ENCODE measurements around the gene GSC.

GSC gene

GRCh38 chr14:94770815-94771157 is 873 bp upstream of the GSC start:
- Histone ChIP-seq H3K27me3 (ENCODE audit: insufficient read depth, low read length) (peaks cover 100% of the 10 kb centered on the region), H3K4me3 (ENCODE audit: low read length) (peak overlapping the region; percentile 63; the same call in 1 of the 2 replicates), H3K27ac (ENCODE audit: low read length) (no peak overlapping the region), H3K4me1 (ENCODE audit: insufficient read depth, low read length) (peaks cover 35% of the 10 kb centered on the region), H3K9me3 (ENCODE audit: insufficient read depth, low read depth, low read length) (no peaks in the 10 kb centered on the region), H3K36me3 (ENCODE audit: insufficient read depth, low read depth, low read length) (no peaks in the 10 kb centered on the region), H3K9ac (ENCODE audit: low read depth, low read length) (no peak overlapping the region)

- peaks cover 30% of the 10 kb centered on the region; the same call in 1 of the 2 replicates for H3K4me1 ChIP-seq (ENCODE audit: insufficient read depth, low read length)
- no peak overlapping the region for H3K9ac ChIP-seq (ENCODE audit: low read depth, low read length)
- H3K27ac ChIP-seq (ENCODE audit: low read length), result no peak overlapping the region
- H3K27me3 ChIP-seq (ENCODE audit: insufficient read depth, low read length), result peaks cover 100% of the 10 kb centered on the region
- H3K9me3 ChIP-seq (ENCODE audit: insufficient read depth, low read depth, low read length), result no peaks in the 10 kb centered on the region
- no peaks in the 10 kb centered on the region for H3K36me3 ChIP-seq (ENCODE audit: insufficient read depth, low read depth, low read length)
- H3K4me3 ChIP-seq (ENCODE audit: low read length), result peak overlapping the region; percentile 63; the same call in 1 of the 2 replicates
These were observed 387 bp upstream of the GSC start for GRCh38 chr14:94770251-94770749.

- Histone ChIP-seq H3K4me1 (ENCODE audit: insufficient read depth, low read length) (peaks cover 23% of the 10 kb centered on the region; the same call in 1 of the 2 replicates), H3K4me3 (ENCODE audit: low read length) (peak overlapping the region; percentile 63), H3K9ac (ENCODE audit: low read depth, low read length) (no peak overlapping the region; the same call in 1 of the 2 replicates), H3K36me3 (ENCODE audit: insufficient read depth, low read depth, low read length) (no peaks in the 10 kb centered on the region), H3K27ac (ENCODE audit: low read length) (no peak overlapping the region), H3K27me3 (ENCODE audit: insufficient read depth, low read length) (peaks cover 100% of the 10 kb centered on the region), H3K9me3 (ENCODE audit: insufficient read depth, low read depth, low read length) (no peaks in the 10 kb centered on the region)
These were observed 1.2 kb downstream of the GSC start for GRCh38 chr14:94768521-94769390.

GRCh38 chr14:94768141-94768520 is 1.8 kb downstream of the GSC start:
- Histone ChIP-seq H3K27ac (ENCODE audit: low read length) (no peak overlapping the region), H3K9me3 (ENCODE audit: insufficient read depth, low read depth, low read length) (no peaks in the 10 kb centered on the region), H3K36me3 (ENCODE audit: insufficient read depth, low read depth, low read length) (no peaks in the 10 kb centered on the region), H3K4me3 (ENCODE audit: low read length) (peak overlapping the region; percentile 63), H3K27me3 (ENCODE audit: insufficient read depth, low read length) (peaks cover 100% of the 10 kb centered on the region), H3K4me1 (ENCODE audit: insufficient read depth, low read length) (peaks cover 18% of the 10 kb centered on the region; the same call in 1 of the 2 replicates), H3K9ac (ENCODE audit: low read depth, low read length) (no peak overlapping the region)

GRCh38 chr14:94767321-94767878 is 2.5 kb downstream of the GSC start:
- Histone ChIP-seq H3K9ac (ENCODE audit: low read depth, low read length) (no peak overlapping the region), H3K27me3 (ENCODE audit: insufficient read depth, low read length) (peaks cover 100% of the 10 kb centered on the region)

GRCh38 chr14:94764573-94764972 is 5.3 kb downstream of the GSC start:
- no peaks in the 10 kb centered on the region for H3K9me3 ChIP-seq (ENCODE audit: insufficient read depth, low read depth, low read length)

More at GRCh38 chr14:94767321-94767878, 2.5 kb downstream of the GSC start:
- Histone ChIP-seq H3K9me3 (ENCODE audit: insufficient read depth, low read depth, low read length) (no peaks in the 10 kb centered on the region), H3K27ac (ENCODE audit: low read length) (no peak overlapping the region), H3K36me3 (ENCODE audit: insufficient read depth, low read depth, low read length) (no peaks in the 10 kb centered on the region), H3K4me1 (ENCODE audit: insufficient read depth, low read length) (peaks cover 14% of the 10 kb centered on the region; the same call in 1 of the 2 replicates), H3K4me3 (ENCODE audit: low read length) (peak overlapping the region; percentile 33; the same call in 1 of the 2 replicates)

GRCh38 chr14:94762431-94762830 is 7.5 kb downstream of the GSC start:
- Histone ChIP-seq H3K9me3 (ENCODE audit: insufficient read depth, low read depth, low read length) (no peaks in the 10 kb centered on the region), H3K36me3 (ENCODE audit: insufficient read depth, low read depth, low read length) (no peaks in the 10 kb centered on the region), H3K27ac (ENCODE audit: low read length) (no peak overlapping the region), H3K4me1 (ENCODE audit: insufficient read depth, low read length) (peaks cover 5% of the 10 kb centered on the region; the same call in 1 of the 2 replicates), H3K4me3 (ENCODE audit: low read length) (no peak overlapping the region), H3K9ac (ENCODE audit: low read depth, low read length) (no peak overlapping the region), H3K27me3 (ENCODE audit: insufficient read depth, low read length) (peaks cover 61% of the 10 kb centered on the region)

More at GRCh38 chr14:94764573-94764972, 5.3 kb downstream of the GSC start:
- H3K36me3 ChIP-seq (ENCODE audit: insufficient read depth, low read depth, low read length), result no peaks in the 10 kb centered on the region
- peaks cover 82% of the 10 kb centered on the region for H3K27me3 ChIP-seq (ENCODE audit: insufficient read depth, low read length)
- H3K9ac ChIP-seq (ENCODE audit: low read depth, low read length), result no peak overlapping the region
- H3K4me1 ChIP-seq (ENCODE audit: insufficient read depth, low read length), result peaks cover 5% of the 10 kb centered on the region; the same call in 1 of the 2 replicates
- H3K27ac ChIP-seq (ENCODE audit: low read length), result no peak overlapping the region
- no peak overlapping the region for H3K4me3 ChIP-seq (ENCODE audit: low read length)

- H3K4me1 ChIP-seq (ENCODE audit: insufficient read depth, low read length), result peaks cover 5% of the 10 kb centered on the region; the same call in 1 of the 2 replicates
- no peak overlapping the region for H3K4me3 ChIP-seq (ENCODE audit: low read length)
- H3K36me3 ChIP-seq (ENCODE audit: insufficient read depth, low read depth, low read length), result no peaks in the 10 kb centered on the region
- no peaks in the 10 kb centered on the region for H3K9me3 ChIP-seq (ENCODE audit: insufficient read depth, low read depth, low read length)
- peaks cover 56% of the 10 kb centered on the region for H3K27me3 ChIP-seq (ENCODE audit: insufficient read depth, low read length)
- no peak overlapping the region for H3K9ac ChIP-seq (ENCODE audit: low read depth, low read length)
- H3K27ac ChIP-seq (ENCODE audit: low read length), result no peak overlapping the region
These were observed 7.9 kb downstream of the GSC start for GRCh38 chr14:94761997-94762377.

- H3K9me3 ChIP-seq (ENCODE audit: insufficient read depth, low read depth, low read length), result no peaks in the 10 kb centered on the region
- peaks cover 5% of the 10 kb centered on the region; the same call in 1 of the 2 replicates for H3K4me1 ChIP-seq (ENCODE audit: insufficient read depth, low read length)
- H3K27me3 ChIP-seq (ENCODE audit: insufficient read depth, low read length), result peaks cover 51% of the 10 kb centered on the region
- H3K27ac ChIP-seq (ENCODE audit: low read length), result no peak overlapping the region
- H3K4me3 ChIP-seq (ENCODE audit: low read length), result no peak overlapping the region
- no peak overlapping the region for H3K9ac ChIP-seq (ENCODE audit: low read depth, low read length)
- H3K36me3 ChIP-seq (ENCODE audit: insufficient read depth, low read depth, low read length), result no peaks in the 10 kb centered on the region
These were observed 8.4 kb downstream of the GSC start for GRCh38 chr14:94761348-94761996.

GRCh38 chr14:94756310-94756882 is 13.5 kb downstream of the GSC start:
- Histone ChIP-seq H3K27me3 (ENCODE audit: insufficient read depth, low read length) (0 out of 2 replicates have a peak, but pooled peaks cover under 1% of the 10 kb centered on the region), H3K4me1 (ENCODE audit: insufficient read depth, low read length) (no peaks in the 10 kb centered on the region), H3K9ac (ENCODE audit: low read depth, low read length) (no peak overlapping the region), H3K9me3 (ENCODE audit: insufficient read depth, low read depth, low read length) (no peaks in the 10 kb centered on the region), H3K27ac (ENCODE audit: low read length) (no peak overlapping the region), H3K4me3 (ENCODE audit: low read length) (no peak overlapping the region), H3K36me3 (ENCODE audit: insufficient read depth, low read depth, low read length) (no peaks in the 10 kb centered on the region)

GRCh38 chr14:94754391-94754942 is 15.4 kb downstream of the GSC start:
- Histone ChIP-seq H3K27ac (ENCODE audit: low read length) (no peak overlapping the region), H3K36me3 (ENCODE audit: insufficient read depth, low read depth, low read length) (no peaks in the 10 kb centered on the region), H3K27me3 (ENCODE audit: insufficient read depth, low read length) (no peaks in the 10 kb centered on the region), H3K4me1 (ENCODE audit: insufficient read depth, low read length) (no peaks in the 10 kb centered on the region), H3K9me3 (ENCODE audit: insufficient read depth, low read depth, low read length) (no peaks in the 10 kb centered on the region), H3K9ac (ENCODE audit: low read depth, low read length) (no peak overlapping the region), H3K4me3 (ENCODE audit: low read length) (no peak overlapping the region)

Measured in iPS-20b (cell line).